ENCODE results near the gene KCTD16.

Gene KCTD16

GRCh38 chr5:144187699-144188294 is 17.1 kb downstream of the KCTD16 start:
- intact Hi-C loops (cut with micrococcal nuclease), result no loop called here
- H3K4me3 Mint-ChIP-seq, result no peak overlapping the region
- H3K9me3 Mint-ChIP-seq, result no peaks in the 10 kb centered on the region
- no peak overlapping the region for H3K27ac Mint-ChIP-seq
- peaks cover 30% of the 10 kb centered on the region for H3K4me1 Mint-ChIP-seq (ENCODE audit: low read depth)
- H3K27me3 Mint-ChIP-seq, result peaks cover 5% of the 10 kb centered on the region
- no peaks in the 10 kb centered on the region for H3K36me3 Mint-ChIP-seq (ENCODE audit: low read depth)

- no peak overlapping the region for H3K27ac Mint-ChIP-seq
- no peaks in the 10 kb centered on the region for H3K9me3 Mint-ChIP-seq
- H3K4me3 Mint-ChIP-seq, result no peak overlapping the region
- no peaks in the 10 kb centered on the region for H3K36me3 Mint-ChIP-seq (ENCODE audit: low read depth)
- peaks cover 2% of the 10 kb centered on the region for H3K27me3 Mint-ChIP-seq
- peaks cover 30% of the 10 kb centered on the region for H3K4me1 Mint-ChIP-seq (ENCODE audit: low read depth)
- intact Hi-C loops (cut with micrococcal nuclease), result no loop called here
Measured at GRCh38 chr5:144189800-144190429, 19.2 kb downstream of the KCTD16 start.

GRCh38 chr5:144191531-144191930 is 20.9 kb downstream of the KCTD16 start:
- intact Hi-C loops (cut with micrococcal nuclease), result no loop called here
- no peak overlapping the region for H3K4me3 Mint-ChIP-seq

GRCh38 chr5:144191998-144192397 is 21.3 kb downstream of the KCTD16 start:
- Mint-ChIP-seq H3K27me3 (no peaks in the 10 kb centered on the region), H3K27ac (no peak overlapping the region), H3K9me3 (no peaks in the 10 kb centered on the region), H3K36me3 (ENCODE audit: low read depth) (no peaks in the 10 kb centered on the region), H3K4me1 (ENCODE audit: low read depth) (peaks cover 30% of the 10 kb centered on the region), H3K4me3 (no peak overlapping the region)
- intact Hi-C loops (cut with micrococcal nuclease), result no loop called here

More at GRCh38 chr5:144191531-144191930, 20.9 kb downstream of the KCTD16 start:
- Mint-ChIP-seq H3K4me1 (ENCODE audit: low read depth) (peaks cover 30% of the 10 kb centered on the region), H3K36me3 (ENCODE audit: low read depth) (no peaks in the 10 kb centered on the region), H3K27me3 (no peaks in the 10 kb centered on the region), H3K9me3 (no peaks in the 10 kb centered on the region), H3K27ac (no peak overlapping the region)

GRCh38 chr5:144192661-144193060 is 22.0 kb downstream of the KCTD16 start:
- Mint-ChIP-seq H3K27ac (no peak overlapping the region), H3K4me1 (ENCODE audit: low read depth) (peaks cover 27% of the 10 kb centered on the region), H3K4me3 (no peak overlapping the region), H3K27me3 (no peaks in the 10 kb centered on the region), H3K36me3 (ENCODE audit: low read depth) (no peaks in the 10 kb centered on the region), H3K9me3 (no peaks in the 10 kb centered on the region)
- intact Hi-C loops (cut with micrococcal nuclease), result no loop called here

GRCh38 chr5:144194144-144194543 is 23.5 kb downstream of the KCTD16 start:
- Mint-ChIP-seq H3K27ac (no peak overlapping the region), H3K36me3 (ENCODE audit: low read depth) (no peaks in the 10 kb centered on the region), H3K4me1 (ENCODE audit: low read depth) (peaks cover 12% of the 10 kb centered on the region), H3K4me3 (no peak overlapping the region), H3K9me3 (no peaks in the 10 kb centered on the region), H3K27me3 (peaks cover 1% of the 10 kb centered on the region)
- intact Hi-C loops (cut with micrococcal nuclease), result no loop called here

- H3K27ac Mint-ChIP-seq, result no peak overlapping the region
- intact Hi-C loops (cut with micrococcal nuclease), result no loop called here
- H3K4me3 Mint-ChIP-seq, result no peak overlapping the region
- H3K4me1 Mint-ChIP-seq (ENCODE audit: low read depth), result no peaks in the 10 kb centered on the region
- no peaks in the 10 kb centered on the region for H3K9me3 Mint-ChIP-seq
- H3K36me3 Mint-ChIP-seq (ENCODE audit: low read depth), result no peaks in the 10 kb centered on the region
- H3K27me3 Mint-ChIP-seq, result peaks cover 4% of the 10 kb centered on the region
Measured at GRCh38 chr5:144195448-144195847, 24.8 kb downstream of the KCTD16 start.

- H3K27ac Mint-ChIP-seq, result no peak overlapping the region
Measured at GRCh38 chr5:144196612-144197011, 25.9 kb downstream of the KCTD16 start.

GRCh38 chr5:144198386-144198785 is 27.7 kb downstream of the KCTD16 start:
- Mint-ChIP-seq H3K27ac (no peak overlapping the region), H3K4me1 (ENCODE audit: low read depth) (no peaks in the 10 kb centered on the region), H3K4me3 (no peak overlapping the region), H3K9me3 (no peaks in the 10 kb centered on the region), H3K27me3 (peaks cover 5% of the 10 kb centered on the region), H3K36me3 (ENCODE audit: low read depth) (no peaks in the 10 kb centered on the region)
- intact Hi-C loops (cut with micrococcal nuclease), result no loop called here

More at GRCh38 chr5:144196612-144197011, 25.9 kb downstream of the KCTD16 start:
- Mint-ChIP-seq H3K4me3 (no peak overlapping the region), H3K4me1 (ENCODE audit: low read depth) (no peaks in the 10 kb centered on the region), H3K27me3 (peaks cover 5% of the 10 kb centered on the region), H3K36me3 (ENCODE audit: low read depth) (no peaks in the 10 kb centered on the region), H3K9me3 (no peaks in the 10 kb centered on the region)
- intact Hi-C loops (cut with micrococcal nuclease), result no loop called here

GRCh38 chr5:144201588-144201987 is 30.9 kb downstream of the KCTD16 start:
- Mint-ChIP-seq H3K36me3 (ENCODE audit: low read depth) (no peaks in the 10 kb centered on the region), H3K27me3 (peaks cover 29% of the 10 kb centered on the region), H3K9me3 (no peaks in the 10 kb centered on the region), H3K27ac (no peak overlapping the region), H3K4me1 (ENCODE audit: low read depth) (peaks cover 5% of the 10 kb centered on the region), H3K4me3 (no peak overlapping the region)
- intact Hi-C loops (cut with micrococcal nuclease), result loop anchor here (5.0 to 10.0 kb wide), 3 partner anchors 893 to 1933 kb away; no protein-coding TSS in a partner anchor

- peaks cover 5% of the 10 kb centered on the region for H3K4me1 Mint-ChIP-seq (ENCODE audit: low read depth)
- intact Hi-C loops (cut with micrococcal nuclease), result loop anchor here (2.0 to 10.0 kb wide), 4 partner anchors 893 to 1933 kb away; no protein-coding TSS in a partner anchor
- H3K27me3 Mint-ChIP-seq, result peaks cover 31% of the 10 kb centered on the region
- H3K4me3 Mint-ChIP-seq, result no peak overlapping the region
- H3K36me3 Mint-ChIP-seq (ENCODE audit: low read depth), result no peaks in the 10 kb centered on the region
- H3K9me3 Mint-ChIP-seq, result no peaks in the 10 kb centered on the region
- H3K27ac Mint-ChIP-seq, result no peak overlapping the region
Measured at GRCh38 chr5:144202072-144202471, 31.4 kb downstream of the KCTD16 start.

- H3K9me3 Mint-ChIP-seq, result no peaks in the 10 kb centered on the region
- intact Hi-C loops (cut with micrococcal nuclease), result loop anchor here (1.0 to 10.0 kb wide), 5 partner anchors 892 to 1932 kb away; no protein-coding TSS in a partner anchor
- peaks cover 34% of the 10 kb centered on the region for H3K27me3 Mint-ChIP-seq
- H3K36me3 Mint-ChIP-seq (ENCODE audit: low read depth), result no peaks in the 10 kb centered on the region
- H3K4me3 Mint-ChIP-seq, result no peak overlapping the region
- H3K27ac Mint-ChIP-seq, result no peak overlapping the region
- H3K4me1 Mint-ChIP-seq (ENCODE audit: low read depth), result peaks cover 5% of the 10 kb centered on the region
Measured at GRCh38 chr5:144202726-144203125, 32.1 kb downstream of the KCTD16 start.

- H3K27me3 Mint-ChIP-seq, result peaks cover 34% of the 10 kb centered on the region
- H3K36me3 Mint-ChIP-seq (ENCODE audit: low read depth), result no peaks in the 10 kb centered on the region
- H3K9me3 Mint-ChIP-seq, result no peaks in the 10 kb centered on the region
- intact Hi-C loops (cut with micrococcal nuclease), result loop anchor here (1.0 to 10.0 kb wide), 5 partner anchors 891 to 1931 kb away; no protein-coding TSS in a partner anchor
- no peak overlapping the region for H3K27ac Mint-ChIP-seq
- peaks cover 5% of the 10 kb centered on the region for H3K4me1 Mint-ChIP-seq (ENCODE audit: low read depth)
- H3K4me3 Mint-ChIP-seq, result no peak overlapping the region
Measured at GRCh38 chr5:144203750-144204596, 33.3 kb downstream of the KCTD16 start.

GRCh38 chr5:144205141-144205551 is 34.5 kb downstream of the KCTD16 start:
- Mint-ChIP-seq H3K27me3 (peaks cover 30% of the 10 kb centered on the region), H3K27ac (no peak overlapping the region), H3K4me3 (no peak overlapping the region), H3K9me3 (no peaks in the 10 kb centered on the region), H3K4me1 (ENCODE audit: low read depth) (peaks cover 5% of the 10 kb centered on the region), H3K36me3 (ENCODE audit: low read depth) (no peaks in the 10 kb centered on the region)
- intact Hi-C loops (cut with micrococcal nuclease), result loop anchor here (10.0 kb wide), 2 partner anchors 890 to 1930 kb away; no protein-coding TSS in a partner anchor
